GM12878 (cell line): ENCODE measurements around the gene NT5M. TPM values are rescaled to one million over a fixed set of nuclear protein-coding genes. Genes with fewer than 3 reads are reported as not detected.

Source experiments
- ATF7 ChIP-seq: fragments of 450-650 bp; IDR thresholded peaks from 2 replicates; pipeline ENCODE4 v1.6.1; 2016; ENCODE audit warnings: low read depth, mild to moderate bottlenecking
- BACH1 ChIP-seq: fragments of 450-650 bp; IDR thresholded peaks from 2 replicates; pipeline ENCODE4 v1.6.1; 2017; ENCODE audit warnings: mild to moderate bottlenecking, borderline replicate concordance
- BHLHE40 ChIP-seq, 2 experiments: fragments of 450-650 bp in 1 of 2; IDR thresholded peaks; 2 replicates each; pipeline ENCODE4 v1.6.1; 2011 to 2017; ENCODE audit warnings: low read depth in 2 of 2, borderline replicate concordance in 1 of 2, improper control_type of control experiment in 1 of 2, low read length in 1 of 2, mild to moderate bottlenecking in 1 of 2
- CBX5 ChIP-seq: sonication (generic); IDR thresholded peaks from 2 replicates; pipeline ENCODE4 v1.6.1; 2016; ENCODE audit warnings: low read depth, moderate library complexity, mild to moderate bottlenecking, inconsistent platforms
- CHD2 ChIP-seq: IDR thresholded peaks from 2 replicates; pipeline ENCODE4 v1.6.1; 2011; ENCODE audit warnings: low read depth, low read length, improper control_type of control experiment, borderline replicate concordance
- CREM ChIP-seq: IDR thresholded peaks from 2 replicates; pipeline ENCODE4 v1.6.1; 2014; ENCODE audit warnings: antibody characterized with exemption, low read depth
- EZH2 ChIP-seq: IDR thresholded peaks from 2 replicates; pipeline ENCODE4 v1.6.1; 2012; ENCODE audit warnings: low read depth, mild to moderate bottlenecking, control low read depth, inconsistent platforms, low read length, borderline replicate concordance; ENCODE audit not compliant: control insufficient read depth
- KDM1A ChIP-seq: fragments of 200-600 bp; sonication (generic); IDR thresholded peaks from 2 replicates; pipeline ENCODE4 v1.6.1; 2016; ENCODE audit warnings: borderline replicate concordance
- NBN ChIP-seq: fragments of 450-650 bp; IDR thresholded peaks from 2 replicates; pipeline ENCODE4 v1.6.1; 2016
- NR2C1 ChIP-seq: fragments of 450-650 bp; IDR thresholded peaks from 2 replicates; pipeline ENCODE4 v1.6.1; 2017; ENCODE audit warnings: antibody characterized with exemption, mild to moderate bottlenecking, moderate library complexity
- POLR2AphosphoS5 ChIP-seq: IDR thresholded peaks from 2 replicates; pipeline ENCODE4 v1.6.1; 2011; ENCODE audit warnings: mild to moderate bottlenecking, low read length, inconsistent platforms
- RAD51 ChIP-seq: fragments of 450-650 bp; IDR thresholded peaks from 2 replicates; pipeline ENCODE4 v1.6.1; 2016; ENCODE audit warnings: moderate library complexity, mild to moderate bottlenecking, inconsistent platforms
- RB1 ChIP-seq: fragments of 450-650 bp; formaldehyde crosslinking; IDR thresholded peaks from 2 replicates; pipeline ENCODE4 v1.6.1; 2017; ENCODE audit warnings: mild to moderate bottlenecking, borderline replicate concordance
- RELA ChIP-seq: fragments of 450-650 bp; IDR thresholded peaks from 2 replicates; pipeline ENCODE4 v1.8.0; 2014; ENCODE audit warnings: borderline replicate concordance; ENCODE audit not compliant: partially characterized antibody
- RUNX3 ChIP-seq: IDR thresholded peaks from 2 replicates; pipeline ENCODE4 v1.6.1; 2012; ENCODE audit warnings: low read length, inconsistent platforms
- SIN3A ChIP-seq: IDR thresholded peaks from 2 replicates; pipeline ENCODE4 v1.6.1; 2012; ENCODE audit warnings: low read depth, low read length, improper control_type of control experiment
- SMAD1 ChIP-seq: fragments of 450-650 bp; IDR thresholded peaks from 2 replicates; pipeline ENCODE4 v1.6.1; 2018; ENCODE audit warnings: mild to moderate bottlenecking, low read depth; ENCODE audit not compliant: partially characterized antibody
- STAT3 ChIP-seq: IDR thresholded peaks from 2 replicates; pipeline ENCODE4 v1.6.1; 2011; ENCODE audit warnings: low read depth, low read length, improper control_type of control experiment
- TARDBP ChIP-seq: IDR thresholded peaks from 2 replicates; pipeline ENCODE4 v1.6.1; 2016; ENCODE audit warnings: borderline replicate concordance
- ZNF24 ChIP-seq: fragments of 450-650 bp; IDR thresholded peaks from 2 replicates; pipeline ENCODE4 v1.6.1; 2017; ENCODE audit warnings: antibody characterized with exemption, mild to moderate bottlenecking
- polyA plus RNA-seq, 11 experiments: library from polyadenylated mRNA; depleted of rRNA in 4 of 11; unstranded in 6 of 11; stranded (reverse) in 5 of 11; fragments of >200 nt; fragmentation: Nextera tagmentation in 4 of 11; fragmentation: Illumina TruSeq in 1 of 11; extraction: Ambion mirVana in 4 of 11; extraction: Trizol in 1 of 11; gene quantifications; 1 replicate in 1 of 11; 2 replicates in 10 of 11; pipeline versions ENCODE4 v1.2.1 to v1.2.3, GENCODE V29; 2011 to 2016; ENCODE audit warnings: inconsistent platforms in 2 of 11, missing spikeins in 2 of 11, low read depth in 1 of 11
- total RNA-seq, 4 experiments: library from RNA; depleted of rRNA in 3 of 4; stranded (reverse); fragments of >200 nt in 3 of 4; fragmentation: Illumina TruSeq in 1 of 4; extraction: Trizol in 1 of 4; gene quantifications; 2 replicates each; pipeline versions ENCODE4 v1.2.1 to v1.2.3, GENCODE V29; 2013 to 2021
- TF ChIP-seq, protein P1 (sequence below): IDR thresholded peaks from 2 replicates; pipeline ENCODE4 v1.6.1; 2012; ENCODE audit warnings: mild to moderate bottlenecking, low read depth, low read length
- TF ChIP-seq, protein P2 (sequence below): fragments of 450-650 bp; IDR thresholded peaks from 2 replicates; pipeline ENCODE4 v1.6.1; 2016; ENCODE audit warnings: mild to moderate bottlenecking, moderate library complexity, borderline replicate concordance

Gene NT5M
- total and polyA plus RNA-seq, 10 of the 15 experiments (the other 5 are each of a cell fraction or from before 2014, with no cell fraction given): 0.18 to 14.1 (median 2.9) TPM

DNA sequence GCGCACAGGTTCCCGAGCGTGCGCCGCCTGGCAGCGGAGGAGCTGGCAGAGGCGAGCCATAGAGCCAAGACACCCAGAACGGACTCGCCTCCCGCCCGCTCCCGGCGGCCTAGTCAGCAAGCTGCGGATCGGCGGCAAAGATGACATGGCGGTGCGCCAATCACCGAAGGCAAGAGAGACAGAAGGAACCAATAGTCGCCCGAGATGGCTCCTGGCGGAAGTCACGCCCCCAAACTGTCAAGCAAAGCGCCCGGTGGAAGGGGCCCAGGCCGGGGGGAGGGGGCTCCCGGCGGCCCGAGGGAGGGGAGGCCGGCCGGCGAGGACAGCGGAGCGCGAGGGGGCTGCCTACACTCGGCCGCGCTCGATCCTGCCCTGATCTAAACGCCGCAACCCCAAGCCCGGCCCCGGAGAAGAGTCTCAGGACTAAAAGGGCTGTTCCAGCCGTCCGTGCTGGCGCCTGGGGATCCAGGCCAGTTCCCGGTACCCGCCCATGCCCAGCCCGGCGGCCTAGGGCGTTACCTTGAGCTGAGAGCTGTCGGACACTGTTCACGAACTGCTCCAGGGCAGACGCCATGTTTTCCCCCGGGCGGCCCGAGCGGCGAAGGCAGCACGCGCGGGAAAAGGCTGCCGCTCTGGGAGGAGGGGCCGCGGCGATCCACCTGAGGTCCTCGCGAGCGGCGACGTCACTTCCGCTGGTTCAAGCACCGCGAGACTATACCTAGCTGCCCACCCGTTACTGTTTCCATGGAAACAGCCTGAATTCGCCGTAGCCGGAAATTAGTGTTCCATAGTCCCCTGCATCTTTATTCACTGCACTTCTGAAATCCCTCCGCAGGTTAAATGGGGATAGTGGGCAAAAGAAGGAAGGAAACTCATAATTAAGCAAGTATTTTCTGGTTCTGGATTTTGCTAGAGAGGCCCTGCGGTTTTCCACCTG, 22.3 kb upstream of the NT5M start, which contains the start of gene COPS3 (continued):
- TF ChIP-seq NR2C1: no peak; the same call in 1 of the 2 replicates
- TF ChIP-seq ATF7: no peak; the same call in none of the 2 replicates
- peak; percentile 8; the same call in 1 of the 2 replicates for TF ChIP-seq CBX5
- TF ChIP-seq RB1: peak; percentile 99; the same call in 1 of the 2 replicates
- no peak for TF ChIP-seq ZNF24
- peak; percentile 18 for TF ChIP-seq SMAD1
- TF ChIP-seq BHLHE40 (IDR thresholded peaks at IDR 0.05; ENCODE audit: borderline replicate concordance in 1 of 2, low read depth in 2 of 2, low read length in 1 of 2): peak; percentile 57 to 89; a peak in 2 of 4 replicates
- no peak for TF ChIP-seq STAT3
- no peak for TF ChIP-seq EZH2
- TF ChIP-seq, protein P1, sequence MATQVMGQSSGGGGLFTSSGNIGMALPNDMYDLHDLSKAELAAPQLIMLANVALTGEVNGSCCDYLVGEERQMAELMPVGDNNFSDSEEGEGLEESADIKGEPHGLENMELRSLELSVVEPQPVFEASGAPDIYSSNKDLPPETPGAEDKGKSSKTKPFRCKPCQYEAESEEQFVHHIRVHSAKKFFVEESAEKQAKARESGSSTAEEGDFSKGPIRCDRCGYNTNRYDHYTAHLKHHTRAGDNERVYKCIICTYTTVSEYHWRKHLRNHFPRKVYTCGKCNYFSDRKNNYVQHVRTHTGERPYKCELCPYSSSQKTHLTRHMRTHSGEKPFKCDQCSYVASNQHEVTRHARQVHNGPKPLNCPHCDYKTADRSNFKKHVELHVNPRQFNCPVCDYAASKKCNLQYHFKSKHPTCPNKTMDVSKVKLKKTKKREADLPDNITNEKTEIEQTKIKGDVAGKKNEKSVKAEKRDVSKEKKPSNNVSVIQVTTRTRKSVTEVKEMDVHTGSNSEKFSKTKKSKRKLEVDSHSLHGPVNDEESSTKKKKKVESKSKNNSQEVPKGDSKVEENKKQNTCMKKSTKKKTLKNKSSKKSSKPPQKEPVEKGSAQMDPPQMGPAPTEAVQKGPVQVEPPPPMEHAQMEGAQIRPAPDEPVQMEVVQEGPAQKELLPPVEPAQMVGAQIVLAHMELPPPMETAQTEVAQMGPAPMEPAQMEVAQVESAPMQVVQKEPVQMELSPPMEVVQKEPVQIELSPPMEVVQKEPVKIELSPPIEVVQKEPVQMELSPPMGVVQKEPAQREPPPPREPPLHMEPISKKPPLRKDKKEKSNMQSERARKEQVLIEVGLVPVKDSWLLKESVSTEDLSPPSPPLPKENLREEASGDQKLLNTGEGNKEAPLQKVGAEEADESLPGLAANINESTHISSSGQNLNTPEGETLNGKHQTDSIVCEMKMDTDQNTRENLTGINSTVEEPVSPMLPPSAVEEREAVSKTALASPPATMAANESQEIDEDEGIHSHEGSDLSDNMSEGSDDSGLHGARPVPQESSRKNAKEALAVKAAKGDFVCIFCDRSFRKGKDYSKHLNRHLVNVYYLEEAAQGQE: no peak
- no peak for TF ChIP-seq TARDBP
- TF ChIP-seq SIN3A: peak; percentile 87; the same call in 1 of the 2 replicates
- no peak for TF ChIP-seq KDM1A
- peak; percentile 92 for TF ChIP-seq POLR2AphosphoS5
- peak; percentile 58; the same call in 1 of the 2 replicates for TF ChIP-seq RUNX3
- peak; percentile 19 for TF ChIP-seq NBN
- TF ChIP-seq RELA: no peak
- no peak for TF ChIP-seq RAD51
- peak; percentile 90 for TF ChIP-seq CREM
- peak; percentile 24; the same call in 1 of the 2 replicates for TF ChIP-seq BACH1
- TF ChIP-seq CHD2: peak; percentile 98
- TF ChIP-seq, protein P2, sequence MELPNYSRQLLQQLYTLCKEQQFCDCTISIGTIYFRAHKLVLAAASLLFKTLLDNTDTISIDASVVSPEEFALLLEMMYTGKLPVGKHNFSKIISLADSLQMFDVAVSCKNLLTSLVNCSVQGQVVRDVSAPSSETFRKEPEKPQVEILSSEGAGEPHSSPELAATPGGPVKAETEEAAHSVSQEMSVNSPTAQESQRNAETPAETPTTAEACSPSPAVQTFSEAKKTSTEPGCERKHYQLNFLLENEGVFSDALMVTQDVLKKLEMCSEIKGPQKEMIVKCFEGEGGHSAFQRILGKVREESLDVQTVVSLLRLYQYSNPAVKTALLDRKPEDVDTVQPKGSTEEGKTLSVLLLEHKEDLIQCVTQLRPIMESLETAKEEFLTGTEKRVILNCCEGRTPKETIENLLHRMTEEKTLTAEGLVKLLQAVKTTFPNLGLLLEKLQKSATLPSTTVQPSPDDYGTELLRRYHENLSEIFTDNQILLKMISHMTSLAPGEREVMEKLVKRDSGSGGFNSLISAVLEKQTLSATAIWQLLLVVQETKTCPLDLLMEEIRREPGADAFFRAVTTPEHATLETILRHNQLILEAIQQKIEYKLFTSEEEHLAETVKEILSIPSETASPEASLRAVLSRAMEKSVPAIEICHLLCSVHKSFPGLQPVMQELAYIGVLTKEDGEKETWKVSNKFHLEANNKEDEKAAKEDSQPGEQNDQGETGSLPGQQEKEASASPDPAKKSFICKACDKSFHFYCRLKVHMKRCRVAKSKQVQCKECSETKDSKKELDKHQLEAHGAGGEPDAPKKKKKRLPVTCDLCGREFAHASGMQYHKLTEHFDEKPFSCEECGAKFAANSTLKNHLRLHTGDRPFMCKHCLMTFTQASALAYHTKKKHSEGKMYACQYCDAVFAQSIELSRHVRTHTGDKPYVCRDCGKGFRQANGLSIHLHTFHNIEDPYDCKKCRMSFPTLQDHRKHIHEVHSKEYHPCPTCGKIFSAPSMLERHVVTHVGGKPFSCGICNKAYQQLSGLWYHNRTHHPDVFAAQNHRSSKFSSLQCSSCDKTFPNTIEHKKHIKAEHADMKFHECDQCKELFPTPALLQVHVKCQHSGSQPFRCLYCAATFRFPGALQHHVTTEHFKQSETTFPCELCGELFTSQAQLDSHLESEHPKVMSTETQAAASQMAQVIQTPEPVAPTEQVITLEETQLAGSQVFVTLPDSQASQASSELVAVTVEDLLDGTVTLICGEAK: peak; percentile 85
